ENCODE results near the gene PLA2G4C.
A peak's percentile ranks its signal among the peaks of the same experiment; 100 is the strongest.
"Not testable (repeated sequence)": the region's sequence is repeated elsewhere in the genome, so short reads cannot be mapped to it uniquely, and the experiment has no call there.

The PLA2G4C gene

GRCh38 chr19:48108997-48109782 lies 1.4 kb downstream of the PLA2G4C start:
- DNase-seq = no peak

DNA sequence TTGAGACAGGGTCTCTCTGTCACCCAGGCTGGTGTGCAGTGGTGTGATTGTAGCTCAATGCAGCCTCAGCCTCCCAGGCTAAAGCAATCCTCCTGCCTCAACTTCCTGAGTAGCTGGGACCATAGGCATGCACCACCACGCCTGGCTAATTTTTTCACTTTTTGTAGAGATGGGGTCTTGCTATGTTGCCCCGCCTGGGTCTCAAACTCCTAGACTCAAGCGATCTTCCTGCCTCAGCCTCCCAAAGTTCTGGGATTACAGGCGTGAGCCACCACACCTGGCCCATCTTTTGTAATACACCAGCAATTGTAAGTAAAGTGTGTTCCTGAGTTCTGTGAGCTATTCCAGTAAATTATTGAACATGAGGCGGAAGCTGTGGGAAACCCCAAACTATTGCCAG lies 6.7 kb downstream of the PLA2G4C start:
- no peak for DNase-seq

- DNase-seq = peak; percentile 39
Observed at GRCh38 chr19:48102870-48103751, 7.5 kb downstream of the PLA2G4C start.

GRCh38 chr19:48095612-48096175 lies 14.9 kb downstream of the PLA2G4C start:
- DNase-seq = no peak

DNA sequence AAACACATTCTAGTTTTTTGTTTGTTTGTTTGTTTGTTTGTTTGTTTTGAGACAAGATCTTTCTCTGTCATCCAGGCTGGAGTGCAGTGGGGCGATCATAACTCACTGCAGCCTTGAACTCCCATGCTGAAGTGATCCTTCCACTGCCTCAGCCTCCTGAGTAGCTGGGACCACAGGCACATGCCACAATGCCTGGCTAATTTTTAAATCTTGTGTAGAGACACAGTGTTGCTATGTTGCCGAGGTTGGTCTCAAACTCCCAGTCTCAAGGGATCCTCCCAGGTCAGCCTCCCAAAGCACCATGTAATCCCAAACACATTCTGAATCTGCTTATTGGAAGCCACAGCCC lies 15.8 kb downstream of the PLA2G4C start:
- DNase-seq = no peak

DNA sequence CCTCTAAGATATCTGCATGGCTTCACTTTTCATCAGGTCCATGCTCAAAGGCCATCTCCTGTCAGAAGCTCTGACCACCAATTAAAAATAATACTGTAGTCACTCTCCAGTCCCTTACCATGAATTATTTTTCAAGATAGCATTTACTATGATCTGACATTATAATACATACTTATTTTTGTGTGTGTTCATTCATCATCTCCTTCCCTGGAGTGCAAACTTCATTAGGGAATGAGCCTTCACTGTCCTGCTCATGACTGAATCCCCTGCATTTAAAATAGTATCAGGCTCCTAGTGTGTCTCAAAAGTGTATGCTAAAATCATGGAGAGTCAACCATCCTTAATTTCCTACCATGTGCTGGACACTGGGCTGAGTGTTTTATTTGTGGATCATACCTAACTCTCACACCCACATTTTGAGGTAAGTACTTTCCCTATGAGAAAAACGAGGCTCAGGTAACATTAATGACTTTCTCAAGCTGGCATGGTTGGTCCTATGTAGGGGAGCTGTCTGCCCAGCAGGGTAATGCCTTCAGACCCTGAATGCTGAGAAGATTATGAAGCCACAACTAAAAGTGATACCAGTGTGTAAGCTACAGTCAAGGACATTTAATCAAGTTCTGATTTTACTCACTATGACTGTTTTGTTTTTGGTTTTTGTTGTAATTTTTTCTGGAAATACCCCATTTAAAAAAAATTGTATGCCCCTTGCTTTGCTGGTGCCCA lies 16.3 kb downstream of the PLA2G4C start:
- DNase-seq = no peak

GRCh38 chr19:48091111-48091718 lies 19.4 kb downstream of the PLA2G4C start:
- not testable (repeated sequence) for DNase-seq

- no peak for DNase-seq
Observed at GRCh38 chr19:48090281-48090802, 20.3 kb downstream of the PLA2G4C start.

DNA sequence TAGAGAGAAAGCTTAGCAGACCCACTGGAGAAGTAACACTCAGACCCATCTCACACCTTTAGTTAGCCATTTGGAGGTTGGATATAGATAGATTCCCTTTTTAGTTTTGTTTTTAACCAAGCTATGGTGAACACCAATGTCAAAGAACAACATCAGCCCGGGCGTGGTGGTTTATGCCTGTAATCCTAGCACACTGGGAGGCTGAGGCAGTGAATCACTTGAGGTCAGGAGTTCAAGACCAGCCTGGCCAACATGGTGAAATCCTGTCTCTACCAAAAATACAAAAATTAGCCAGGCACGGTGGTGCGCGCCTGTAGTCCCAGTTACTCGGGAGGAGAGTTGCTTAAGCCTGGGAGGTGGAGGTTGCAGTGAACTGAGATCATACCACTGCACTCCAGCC lies 21.6 kb downstream of the PLA2G4C start:
- not testable (repeated sequence) for DNase-seq

DNA sequence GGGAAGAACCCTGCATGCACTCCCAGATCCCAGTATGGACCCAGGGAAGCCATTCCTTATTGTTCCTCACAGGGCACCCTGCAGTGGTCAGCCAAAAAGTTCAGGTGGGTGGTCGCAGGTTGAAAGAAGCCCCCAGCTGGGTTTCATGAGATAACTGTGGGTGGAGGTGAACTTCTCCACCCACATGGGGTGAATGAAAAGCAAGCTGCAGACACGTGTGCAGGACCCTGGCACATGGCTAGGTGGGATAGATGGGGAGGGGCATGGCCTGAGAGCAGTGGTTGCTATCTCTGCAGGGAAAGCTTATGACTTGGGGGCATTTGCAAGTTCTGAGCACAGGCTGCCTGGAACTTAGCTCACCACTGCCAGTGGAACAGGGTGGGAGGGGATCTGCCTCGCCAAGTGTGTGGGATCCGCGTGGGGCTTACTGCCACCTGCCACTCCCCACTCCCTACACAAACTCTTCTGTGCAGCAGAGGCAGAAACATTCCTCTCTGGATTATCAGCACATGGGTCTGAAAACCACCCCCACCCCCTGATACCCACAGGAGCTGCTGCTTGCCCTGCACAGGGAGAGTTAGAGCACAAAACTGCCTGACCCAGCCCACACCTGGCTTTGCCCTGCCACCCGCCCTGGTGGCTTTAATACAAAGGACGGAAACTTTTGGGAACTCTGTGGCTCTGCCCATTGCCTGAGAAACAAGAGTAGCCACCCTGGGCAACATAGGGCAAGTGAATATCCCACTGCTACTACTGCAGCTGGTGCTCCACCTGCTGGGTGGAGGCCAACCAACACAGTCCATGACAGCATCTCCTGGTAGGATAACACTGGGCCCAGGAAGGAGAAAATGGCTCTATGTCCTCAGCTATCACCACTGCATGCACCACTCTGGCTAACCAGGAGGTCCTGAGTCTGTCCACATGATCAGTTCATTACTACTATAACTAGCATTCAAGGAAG lies 24.4 kb downstream of the PLA2G4C start:
- no peak for DNase-seq

DNA sequence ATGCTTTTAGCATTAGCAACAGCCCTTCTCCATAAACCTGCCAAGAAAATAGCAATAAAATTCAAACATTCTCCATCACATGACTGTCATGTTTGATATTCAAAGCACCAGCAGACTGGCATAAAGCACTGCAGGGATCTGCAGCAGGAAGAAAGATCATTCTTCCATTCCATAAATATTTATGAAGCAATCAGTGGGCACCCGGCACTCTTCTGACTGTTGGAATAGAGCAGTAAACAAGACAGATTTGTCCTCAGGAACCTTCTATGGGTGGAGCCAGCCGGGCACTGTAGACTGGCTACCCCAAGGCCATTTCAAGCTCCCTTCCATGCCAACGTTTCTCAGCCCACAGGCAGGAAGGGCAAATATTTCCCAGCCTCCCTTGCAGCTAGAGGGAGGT lies 25.5 kb downstream of the PLA2G4C start:
- no peak for DNase-seq

DNA sequence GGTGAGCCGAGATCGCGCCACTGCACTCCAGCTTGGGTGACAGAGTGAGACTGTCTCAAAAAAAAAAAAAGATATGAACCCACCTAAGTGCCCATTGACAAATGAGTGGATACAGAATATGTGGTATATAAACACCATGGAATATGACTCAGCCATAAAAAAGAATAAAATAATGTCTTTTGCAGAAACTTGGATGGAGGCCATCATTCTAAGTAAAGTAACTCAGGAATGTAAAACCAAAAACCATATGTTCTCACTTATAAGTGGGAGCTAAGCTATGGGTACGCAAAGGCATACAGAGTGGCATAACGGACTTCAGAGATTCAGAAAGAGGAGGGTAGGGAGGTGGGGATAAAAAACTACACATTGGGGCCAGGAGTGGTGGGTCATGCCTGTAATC lies 29.5 kb downstream of the PLA2G4C start:
- DNase-seq = no peak

GRCh38 chr19:48070177-48070769 lies 40.3 kb downstream of the PLA2G4C start:
- not testable (repeated sequence) for DNase-seq

DNA sequence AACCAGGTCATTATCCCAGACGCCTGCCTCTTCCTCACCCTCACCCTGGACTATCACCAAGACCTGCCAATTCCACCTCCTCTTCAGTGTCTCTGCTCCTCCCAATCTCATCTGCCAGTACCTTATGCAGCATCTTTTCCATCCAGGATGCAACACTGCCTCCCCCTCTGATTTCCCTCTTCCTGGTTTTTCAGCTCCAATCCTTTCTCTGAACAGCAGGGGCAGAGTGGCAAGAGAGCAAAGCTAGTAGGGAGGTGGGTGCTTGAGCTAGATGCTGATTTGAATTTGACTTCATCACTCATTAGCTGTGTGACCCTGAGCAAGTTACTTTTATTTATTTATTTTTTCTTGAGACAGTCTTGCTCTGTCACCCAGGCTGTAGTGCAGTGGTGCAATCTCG lies 41.2 kb downstream of the PLA2G4C start:
- DNase-seq = no peak

- no peak for DNase-seq
Observed at GRCh38 chr19:48064509-48064908, 46.1 kb downstream of the PLA2G4C start.

DNA sequence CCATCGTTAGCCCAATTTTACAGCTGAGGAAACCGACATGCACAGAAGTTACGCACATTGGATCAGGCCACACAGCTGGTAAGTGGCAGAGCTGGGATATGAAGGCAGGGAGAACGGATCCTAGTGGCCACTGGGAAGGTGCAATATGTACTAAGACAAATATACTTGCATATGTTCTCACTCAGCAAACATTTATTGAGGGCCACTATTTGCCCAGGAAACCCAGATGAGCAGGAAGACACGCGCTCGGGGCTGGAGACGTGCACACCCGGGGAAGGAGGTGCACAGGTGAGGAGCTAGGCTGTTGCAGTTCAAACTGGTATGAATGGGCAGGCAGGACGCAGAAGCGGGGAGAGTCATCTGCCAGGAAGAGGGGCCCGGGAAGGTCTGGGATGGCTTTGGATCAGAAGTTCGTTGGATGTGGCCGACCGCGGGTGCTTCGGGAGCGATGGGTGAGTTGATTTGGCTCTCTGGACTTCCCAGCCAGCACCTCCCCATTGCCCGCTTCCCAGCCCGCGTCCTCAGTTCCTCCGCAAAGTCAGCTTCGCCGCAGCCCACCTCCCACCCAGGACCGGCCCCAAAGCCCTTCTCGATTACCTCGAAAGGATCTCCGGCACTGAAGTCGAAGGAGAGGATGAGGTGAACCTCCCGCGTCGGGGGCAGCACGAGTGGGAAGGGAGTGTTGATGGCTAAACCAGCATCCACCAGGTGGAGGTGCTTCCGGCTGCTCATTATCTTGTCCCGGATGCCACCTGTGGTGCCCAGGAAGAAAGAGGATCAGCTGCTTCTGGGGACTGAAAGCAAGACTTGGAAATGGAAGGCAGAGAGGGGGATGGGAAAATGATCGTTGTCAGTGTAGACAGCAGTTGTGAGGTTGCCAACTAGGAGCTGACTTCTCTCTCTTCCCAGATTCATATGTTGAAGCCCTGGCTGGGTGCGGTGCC lies 48.9 kb downstream of the PLA2G4C start:
- no peak for DNase-seq

- DNase-seq = no peak
Observed at GRCh38 chr19:48060381-48060780, 50.2 kb downstream of the PLA2G4C start.

- no peak for DNase-seq
Observed at GRCh38 chr19:48059331-48059730, 51.3 kb downstream of the PLA2G4C start.

- no peak for DNase-seq
Observed at GRCh38 chr19:48053856-48054255, 56.8 kb downstream of the PLA2G4C start.

DNA sequence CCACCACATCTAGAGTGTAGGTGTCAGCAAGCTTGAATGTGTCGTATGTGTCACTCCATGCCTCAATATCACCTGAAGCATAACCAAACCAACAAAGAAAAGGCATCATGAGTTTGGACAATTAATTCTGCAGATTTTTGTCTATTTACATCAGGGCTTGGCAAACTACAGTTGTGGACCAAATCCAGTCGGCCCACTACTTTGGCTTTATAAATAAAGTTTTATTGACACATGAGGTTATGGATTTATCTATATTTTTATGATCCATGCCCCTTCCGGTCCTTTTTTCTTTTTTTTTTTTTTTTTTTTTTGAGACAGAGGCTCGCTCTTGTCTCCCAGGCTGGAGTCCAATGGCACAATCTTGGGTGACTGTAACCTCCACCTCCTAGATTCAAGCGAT lies 57.5 kb downstream of the PLA2G4C start:
- DNase-seq = no peak
